Hematopoietic multipotent progenitor cell treated with erythropoietin and hydrocortisone succinate and interleukin-3 and kit ligand, for 15 days (in vitro differentiated cells): ENCODE measurements around the gene B9D2.
A peak's percentile ranks its signal among the peaks of the same experiment; 100 is the strongest.

ENCODE experiments used
- DNase-seq: peaks from one replicate; pipeline ENCODE4 v3.0.0-alpha.2; 2015; ENCODE audit warnings: low spot score

Gene B9D2

DNA sequence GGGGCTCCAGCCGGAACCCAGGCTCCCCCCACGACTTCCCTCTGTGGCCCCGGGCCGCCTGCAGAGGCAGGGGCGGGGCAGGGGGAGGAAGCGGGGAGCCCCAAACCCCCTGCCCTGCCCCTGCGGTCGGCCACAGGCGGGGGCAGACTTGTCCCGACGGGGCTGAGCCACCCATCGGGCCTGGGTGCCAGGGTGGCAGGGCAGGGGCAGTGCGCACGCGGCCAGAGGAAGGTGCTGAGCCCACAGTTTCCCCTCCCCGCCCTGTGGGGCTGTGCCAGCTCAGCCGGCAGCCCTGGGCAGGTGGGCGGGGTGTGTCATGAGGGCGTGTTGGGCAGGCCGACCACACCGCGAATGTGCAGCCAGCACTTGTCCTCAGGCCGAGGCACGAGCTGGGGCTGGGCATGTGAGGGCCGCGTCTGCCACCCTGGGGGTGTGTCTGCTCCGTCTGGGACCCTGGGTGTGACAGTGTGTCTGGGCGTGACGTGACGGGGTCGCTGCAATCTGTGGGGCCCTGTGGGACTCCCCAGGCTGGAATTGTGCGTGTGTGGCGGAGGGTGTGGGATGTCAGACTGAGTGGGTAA, 36.3 kb downstream of the B9D2 start:
- DNase-seq: no peak

DNA sequence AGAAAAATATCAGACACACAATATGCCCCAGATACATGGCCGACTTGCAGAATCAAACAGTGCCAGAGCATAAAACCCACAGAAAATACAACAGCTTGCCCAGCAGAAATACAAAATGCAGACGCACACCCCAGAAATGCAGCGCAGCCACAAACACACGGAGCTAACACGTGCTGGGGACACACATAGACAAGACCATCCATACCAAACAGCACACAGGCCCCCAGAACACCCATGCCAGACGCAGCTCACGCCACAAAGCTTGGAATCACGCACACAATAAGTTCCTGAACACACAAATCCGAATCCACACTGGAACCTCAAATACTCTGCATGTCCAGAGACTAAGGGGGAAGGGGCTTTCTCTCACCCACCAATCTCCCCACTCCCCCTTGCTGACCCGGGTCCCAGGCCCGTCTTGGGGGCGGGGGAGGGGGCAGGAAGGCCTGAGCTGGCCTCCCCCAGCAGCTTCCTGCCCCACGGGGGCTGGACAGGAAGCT, 36.8 kb downstream of the B9D2 start:
- no peak for DNase-seq

DNA sequence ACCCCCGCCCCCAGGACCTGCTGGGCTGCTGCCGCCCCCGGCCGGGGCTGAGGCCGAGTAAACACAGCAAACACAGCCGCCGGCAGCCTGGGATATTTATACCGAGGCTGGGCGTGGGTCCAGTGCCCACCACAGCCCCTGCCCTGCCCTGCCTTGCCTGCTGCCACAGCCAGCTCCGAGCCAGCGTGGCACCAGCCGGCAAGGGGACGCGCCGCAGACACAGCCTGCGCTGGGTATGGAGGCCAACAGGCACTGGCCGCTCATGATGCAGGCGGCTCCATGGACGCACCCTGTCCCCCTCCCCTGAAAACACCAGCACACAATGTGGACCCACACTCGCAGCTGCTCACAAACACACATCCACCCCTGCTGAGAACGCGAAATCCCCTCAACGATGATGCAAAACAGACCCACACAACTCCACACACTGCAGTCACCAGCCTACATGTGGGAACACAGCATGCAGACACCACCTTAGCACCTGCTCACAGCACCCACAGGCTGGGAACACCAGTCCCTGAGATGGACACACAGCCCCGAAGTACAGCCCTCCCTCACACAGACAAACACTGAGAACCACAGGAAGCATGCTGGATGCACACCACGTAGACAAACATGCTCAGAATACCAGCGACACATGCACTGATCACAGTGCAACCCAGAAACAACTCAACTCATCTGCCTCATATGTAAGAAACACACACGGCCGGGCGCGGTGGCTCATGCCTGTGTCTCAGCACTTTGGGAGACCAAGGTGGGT, 37.8 kb downstream of the B9D2 start:
- no peak for DNase-seq

DNA sequence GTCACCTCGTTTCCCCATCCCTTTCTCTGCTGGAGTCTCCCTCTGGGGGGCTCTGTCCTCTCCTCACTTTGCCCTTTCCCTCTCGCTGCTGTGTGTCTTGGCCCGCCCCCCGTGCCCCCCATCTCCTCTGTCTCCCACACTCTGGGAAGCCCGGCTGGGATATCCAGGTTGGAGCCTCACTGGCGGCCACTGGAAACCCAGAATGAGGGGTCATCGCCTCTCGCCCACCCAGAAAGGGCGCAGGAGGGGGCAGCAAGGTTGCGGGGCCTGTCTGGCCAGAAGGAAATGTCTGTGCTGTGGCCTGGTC, 38.4 kb downstream of the B9D2 start:
- no peak for DNase-seq

DNA sequence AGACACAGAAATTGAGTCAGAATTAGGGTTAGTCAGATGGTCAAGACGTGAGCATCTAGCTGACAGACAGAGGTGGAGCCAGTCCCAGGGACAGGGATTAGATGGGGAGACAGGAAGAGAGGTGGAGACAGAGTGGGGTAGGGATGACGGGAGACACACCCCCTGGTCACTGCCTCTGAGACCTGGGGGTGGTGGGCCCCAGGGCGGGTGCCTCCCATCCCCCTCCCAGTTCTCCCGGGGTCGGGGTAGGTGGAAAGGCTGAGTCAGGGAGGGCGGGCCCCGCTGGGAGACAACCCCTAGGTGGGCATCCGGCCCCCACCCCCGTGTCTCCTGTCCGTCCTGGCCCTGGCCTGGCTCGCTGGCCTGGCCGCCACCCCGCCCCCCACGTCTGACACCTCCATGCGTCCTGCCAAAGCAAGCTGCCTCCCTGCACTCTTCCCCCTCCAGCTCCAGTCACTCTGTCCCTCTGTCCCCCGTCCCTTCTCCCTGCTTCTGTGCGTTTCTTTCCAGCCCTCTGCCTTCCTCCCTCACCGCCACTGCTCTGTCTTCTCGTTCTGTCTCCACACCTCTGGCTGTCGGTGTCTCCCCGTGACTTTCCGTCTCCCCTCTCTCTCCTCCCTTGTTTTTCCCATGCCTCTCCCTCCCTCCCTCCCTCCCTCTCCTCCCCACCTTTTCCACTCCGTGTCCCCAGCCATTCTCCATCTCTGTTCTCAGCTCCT, 38.9 kb downstream of the B9D2 start:
- DNase-seq: no peak

DNA sequence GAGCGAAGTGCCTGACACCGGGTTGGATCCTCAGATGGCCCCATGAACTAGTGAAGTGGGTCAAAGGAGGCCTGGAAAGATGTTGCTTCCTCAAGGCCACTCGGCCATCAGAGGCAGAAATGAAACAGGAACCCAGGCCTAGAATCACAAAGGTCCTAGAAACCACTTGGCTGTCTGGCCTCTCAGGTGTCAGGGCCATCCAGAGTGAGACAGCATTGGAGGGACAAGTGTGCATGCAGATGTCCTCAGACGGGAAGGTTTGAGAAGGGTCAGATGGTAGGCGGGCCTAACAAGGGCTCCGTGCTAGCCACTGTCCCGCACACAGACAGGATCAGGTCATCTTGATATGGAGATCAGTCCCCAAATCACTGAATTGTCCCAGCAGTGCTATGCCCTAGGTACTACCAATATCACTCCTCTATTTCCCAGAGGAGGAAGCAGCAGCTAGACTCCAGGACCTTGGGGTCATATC, 39.7 kb downstream of the B9D2 start:
- DNase-seq: no peak

DNA sequence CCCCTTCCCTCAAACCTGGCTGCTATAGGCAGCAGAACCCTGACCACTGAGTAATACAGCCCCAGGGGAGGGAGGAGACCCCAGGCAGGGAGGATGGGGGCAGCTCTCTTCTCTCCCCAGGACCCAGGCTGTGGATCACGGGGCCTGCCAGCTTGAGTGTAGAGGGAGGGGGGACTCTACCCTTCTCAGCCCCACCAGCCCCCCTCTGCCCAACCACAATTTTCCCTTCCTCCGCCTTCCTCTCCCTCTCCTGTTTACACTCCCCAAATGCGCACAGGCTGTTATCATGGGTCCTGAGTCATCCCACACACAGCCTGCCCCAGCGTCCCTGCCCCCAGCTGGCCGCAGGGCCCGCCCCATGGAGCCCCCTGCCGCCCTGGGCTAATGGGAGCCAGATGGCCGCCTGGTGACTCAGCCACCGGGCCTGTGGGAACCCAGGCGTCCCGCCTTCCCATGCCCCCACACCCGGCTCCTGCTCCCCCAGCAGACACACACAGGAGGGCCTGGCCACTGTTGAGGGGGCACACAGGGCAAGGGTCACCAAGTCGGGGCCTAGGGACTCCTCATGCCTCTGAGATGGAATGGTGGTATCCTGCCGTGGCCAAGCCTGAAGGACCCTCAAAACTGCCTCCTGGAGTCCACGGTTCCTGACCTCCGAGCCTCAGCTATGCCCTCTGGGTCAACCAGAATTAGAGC, 40.4 kb downstream of the B9D2 start:
- peak; percentile 62 for DNase-seq

DNA sequence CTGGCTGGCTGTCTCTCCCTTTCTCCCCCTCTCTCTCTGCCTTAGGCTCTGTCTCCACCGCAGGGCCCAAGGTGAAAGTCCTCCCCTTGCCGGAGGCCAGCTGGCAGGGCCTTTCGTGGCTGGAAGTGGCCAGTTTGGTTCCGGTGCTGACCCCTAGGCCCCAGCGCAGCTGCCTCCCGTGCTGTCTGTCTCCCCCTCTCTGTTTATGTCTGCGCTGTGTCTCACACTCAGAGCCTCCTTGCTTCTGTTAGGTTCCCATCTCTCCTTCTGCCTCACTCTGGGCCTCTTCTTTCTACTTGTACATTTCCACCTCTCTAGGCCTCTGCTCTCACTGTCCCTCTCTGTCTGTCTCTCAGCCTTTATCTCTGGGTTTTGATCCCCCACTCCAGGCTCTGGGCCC, 40.9 kb downstream of the B9D2 start:
- no peak for DNase-seq

DNA sequence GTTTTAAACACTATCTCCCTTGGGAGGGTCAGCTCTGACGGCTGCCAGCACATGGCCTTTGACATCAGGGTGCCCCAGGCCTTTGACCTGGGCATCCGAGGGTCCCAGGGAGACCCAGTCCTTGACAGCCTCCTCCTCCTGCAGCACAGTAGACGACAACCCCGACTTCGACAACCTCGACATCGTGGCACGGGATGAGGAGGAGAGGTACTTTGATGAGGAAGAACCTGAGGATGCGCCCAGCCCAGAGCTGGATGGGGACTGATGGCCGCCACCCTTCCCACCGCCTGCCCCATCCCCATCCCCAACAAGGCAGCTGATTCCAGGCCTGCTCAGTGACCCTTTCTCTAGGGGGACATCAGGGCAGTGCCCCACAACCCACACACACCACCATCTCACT, 41.5 kb downstream of the B9D2 start:
- no peak for DNase-seq

DNA sequence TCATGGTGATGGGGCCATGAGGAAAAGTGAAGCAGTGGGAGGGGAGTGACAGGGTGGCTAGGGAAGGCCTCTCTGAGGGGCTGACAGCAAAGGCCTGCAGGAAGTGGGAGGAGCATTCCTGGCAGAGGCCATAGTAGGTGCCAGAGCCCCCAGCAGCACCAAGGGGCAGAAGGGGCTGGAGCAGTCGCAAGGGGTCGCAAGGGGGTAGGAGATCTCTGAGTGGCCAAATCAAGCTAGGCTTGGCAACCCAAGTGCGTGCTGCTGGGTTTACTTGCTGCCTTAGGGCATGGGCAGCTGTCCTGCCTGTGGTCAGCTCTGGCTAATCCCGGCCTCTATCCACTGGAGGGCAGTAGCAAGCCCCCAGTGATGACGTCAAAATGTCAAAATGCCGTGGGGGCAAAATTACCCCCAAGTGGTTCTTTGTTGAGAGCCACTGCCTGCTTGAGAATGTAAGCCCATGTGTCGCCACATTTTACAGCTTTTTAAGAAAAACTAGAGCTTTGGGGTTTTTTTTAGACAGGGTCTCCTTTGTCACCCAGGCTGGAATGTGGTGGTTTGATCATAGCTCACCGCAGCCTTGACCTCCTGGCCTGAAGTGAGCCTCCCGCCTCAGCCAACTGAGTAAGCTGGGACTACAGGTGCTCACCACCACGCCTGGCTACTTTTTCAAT, 42.2 kb downstream of the B9D2 start:
- peak; percentile 28 for DNase-seq

DNA sequence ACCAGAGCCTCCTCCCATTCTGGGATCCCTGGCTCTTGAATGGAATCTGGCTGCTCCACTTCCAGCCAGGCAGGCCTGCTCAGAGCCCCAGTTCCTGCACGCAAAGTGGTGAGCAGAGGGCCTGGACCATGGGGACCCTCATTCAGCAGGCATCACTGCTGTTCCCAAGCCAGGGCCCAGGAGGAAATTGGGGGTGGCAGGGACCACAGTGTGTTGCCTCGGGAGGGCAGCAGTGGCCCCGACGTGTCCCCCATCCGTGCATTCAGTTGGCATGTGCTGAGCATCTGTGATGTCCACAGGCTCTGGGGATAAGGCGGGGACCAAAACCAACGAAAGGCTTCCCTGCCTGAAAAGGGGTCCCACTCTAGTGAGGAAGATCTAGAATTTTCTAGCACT, 42.7 kb downstream of the B9D2 start:
- no peak for DNase-seq

DNA sequence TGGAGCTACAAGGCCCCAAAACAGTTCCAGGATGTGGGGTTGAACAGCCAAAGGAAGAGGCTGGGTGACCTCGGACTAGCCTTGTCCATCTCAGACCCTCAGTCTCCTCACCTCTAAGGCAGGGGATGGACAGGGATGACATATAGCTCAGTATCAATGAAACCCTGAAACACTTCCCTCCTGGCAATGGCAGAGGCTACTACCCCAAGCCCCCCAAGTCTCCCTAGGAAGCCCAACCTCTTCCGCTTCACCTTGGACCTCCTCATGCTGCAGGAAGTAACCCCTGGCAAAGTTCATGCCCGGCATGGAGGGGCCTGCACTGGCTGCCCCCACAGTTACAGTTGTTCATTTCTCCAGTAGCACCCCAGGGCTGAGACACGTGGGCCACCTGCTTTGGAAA, 43.4 kb downstream of the B9D2 start:
- DNase-seq: no peak

DNA sequence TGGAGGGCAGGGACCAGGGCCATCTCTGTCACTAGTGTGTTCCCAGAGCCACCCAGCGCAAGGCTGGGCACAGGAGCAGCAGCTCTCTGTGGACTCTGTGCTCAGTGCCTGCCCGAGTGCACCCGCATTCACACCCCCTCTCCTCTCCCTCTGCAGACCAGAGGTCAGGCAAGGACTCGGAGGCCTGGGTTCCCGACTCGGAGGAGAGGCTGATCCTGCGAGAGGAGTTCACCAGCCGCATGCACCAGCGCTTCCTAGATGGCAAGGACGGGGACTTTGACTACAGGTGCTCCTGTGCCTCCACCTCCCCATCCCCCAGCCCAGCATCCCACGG, 43.8 kb downstream of the B9D2 start:
- DNase-seq: no peak

DNA sequence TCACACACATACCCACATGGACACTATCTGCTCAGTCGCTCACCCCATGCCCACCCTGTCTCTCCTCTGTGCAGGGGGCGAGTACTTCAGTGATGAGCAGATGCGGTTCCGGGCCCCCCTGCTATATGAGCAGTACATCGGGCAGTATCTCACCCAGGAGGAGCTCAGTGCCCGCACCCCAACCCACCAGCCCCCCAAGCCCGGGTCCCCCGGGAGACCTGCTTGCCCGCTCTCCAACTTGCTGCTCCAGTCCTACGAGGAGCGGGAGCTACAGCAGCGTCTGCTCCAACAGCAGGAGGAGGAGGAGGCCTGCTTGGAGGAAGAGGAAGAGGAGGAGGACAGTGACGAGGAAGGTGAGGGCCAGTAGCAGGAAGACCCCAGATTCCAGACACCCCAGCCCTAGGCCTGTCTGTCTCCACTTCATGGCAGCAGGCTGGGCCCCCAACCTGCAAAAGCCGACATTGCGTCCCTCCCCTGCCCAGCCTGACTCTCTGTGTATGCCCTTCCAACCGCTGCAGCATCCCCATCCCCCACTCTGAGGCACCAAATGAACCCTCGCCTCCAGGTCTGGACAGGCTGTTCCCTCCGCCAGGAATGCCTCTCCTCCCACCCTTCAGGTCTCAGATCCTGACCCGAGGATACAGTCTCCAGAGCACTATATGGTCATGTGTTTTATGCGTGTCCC, 44.3 kb downstream of the B9D2 start:
- DNase-seq: no peak

DNA sequence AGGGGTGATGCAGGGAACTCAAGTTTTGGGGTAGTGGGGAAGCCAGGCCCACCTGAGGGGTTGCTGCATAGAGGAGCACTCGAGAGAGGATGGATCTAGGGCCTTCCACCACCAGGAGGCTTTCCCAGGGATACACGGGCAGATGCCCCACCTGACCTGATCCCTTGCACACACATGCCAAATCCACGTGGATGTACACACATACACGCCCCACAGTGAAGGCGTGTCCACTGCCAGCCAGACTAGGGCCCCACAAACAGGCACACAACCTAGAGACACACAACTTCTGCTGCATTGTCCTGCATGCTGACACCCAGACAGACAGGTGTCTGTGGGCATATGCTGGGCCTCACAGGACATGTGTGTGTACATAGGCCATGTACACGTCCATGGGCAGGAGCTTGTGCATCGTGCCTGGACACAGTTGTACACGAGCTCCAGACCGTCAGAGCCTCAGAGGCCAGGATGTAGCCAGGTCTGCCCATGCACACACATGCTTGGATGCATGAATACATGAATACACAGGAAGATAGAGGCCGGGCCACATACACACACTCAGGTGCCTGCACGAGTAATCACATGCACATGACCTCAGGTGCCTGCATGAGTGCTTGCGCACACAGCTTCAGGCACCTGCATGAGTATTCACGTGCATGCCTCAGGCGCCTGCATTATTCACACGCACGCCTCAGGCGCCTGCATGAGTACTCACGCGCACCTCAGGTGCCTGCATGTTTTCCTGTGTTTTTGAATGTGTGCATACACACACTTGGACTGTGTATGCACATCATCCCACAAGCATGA, 45.1 kb downstream of the B9D2 start:
- DNase-seq: no peak

DNA sequence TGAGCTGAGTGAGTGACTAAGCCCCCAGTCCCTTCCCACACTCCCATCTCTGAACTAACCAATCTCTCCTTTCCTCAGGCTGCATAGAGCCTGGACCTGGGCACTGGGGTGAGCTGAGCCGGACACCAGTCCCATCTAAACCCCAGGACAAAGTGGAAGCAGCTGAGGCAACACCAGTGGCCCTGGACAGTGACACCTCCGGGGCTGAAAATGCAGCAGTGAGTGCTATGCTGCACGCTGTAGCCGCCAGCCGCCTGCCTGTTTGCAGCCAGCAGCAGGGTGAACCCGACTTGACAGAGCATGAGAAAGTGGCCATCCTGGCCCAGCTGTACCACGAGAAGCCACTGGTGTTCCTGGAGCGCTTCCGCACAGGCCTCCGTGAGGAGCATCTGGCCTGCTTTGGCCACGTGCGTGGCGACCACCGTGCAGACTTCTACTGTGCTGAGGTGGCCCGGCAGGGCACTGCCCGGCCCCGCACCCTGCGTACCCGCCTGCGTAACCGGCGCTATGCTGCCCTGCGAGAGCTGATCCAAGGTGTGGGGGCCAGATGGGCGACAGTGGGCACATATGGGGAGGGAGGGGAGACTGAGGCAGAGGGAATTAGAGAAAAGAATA, 47.5 kb downstream of the B9D2 start:
- DNase-seq: no peak

DNA sequence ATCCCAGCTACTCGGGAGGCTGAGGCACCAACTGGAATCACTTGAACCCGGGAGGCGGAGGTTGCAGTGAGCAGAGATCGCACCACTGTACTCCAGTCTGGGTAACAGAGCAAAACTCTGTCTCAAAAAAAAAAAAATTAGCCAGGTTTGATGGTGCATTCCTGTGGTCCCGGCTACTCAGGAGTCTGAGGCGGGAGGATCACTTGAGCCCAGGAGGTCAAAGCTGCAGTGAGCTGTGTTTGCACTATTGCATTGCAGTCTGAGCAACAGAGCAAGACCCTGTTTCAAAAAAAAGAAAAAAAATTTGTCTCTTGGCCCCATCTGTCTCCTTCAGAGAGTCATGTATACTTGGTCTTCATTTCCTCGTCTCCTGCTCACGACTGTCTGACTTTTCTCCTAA, 52.3 kb downstream of the B9D2 start:
- no peak for DNase-seq

DNA sequence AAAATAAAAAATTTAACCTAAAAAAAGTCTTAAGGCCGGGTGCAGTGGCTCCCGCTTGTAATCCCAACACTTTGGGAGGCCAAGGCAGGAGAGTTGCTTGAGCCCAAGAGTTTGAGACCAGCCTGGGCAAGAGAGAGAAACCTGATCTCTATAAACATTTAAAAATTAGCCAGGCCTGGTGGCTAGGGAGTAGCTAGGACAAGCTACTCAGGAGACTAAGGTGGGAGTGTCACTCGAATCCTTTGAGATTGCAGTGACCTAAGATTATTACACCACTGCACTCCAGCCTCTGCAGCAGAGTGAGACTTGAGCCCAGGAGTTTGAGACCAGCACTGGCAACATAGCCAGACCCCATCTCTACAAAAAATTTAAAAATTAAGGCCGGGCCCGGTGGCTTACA, 52.9 kb downstream of the B9D2 start:
- DNase-seq: no peak

DNA sequence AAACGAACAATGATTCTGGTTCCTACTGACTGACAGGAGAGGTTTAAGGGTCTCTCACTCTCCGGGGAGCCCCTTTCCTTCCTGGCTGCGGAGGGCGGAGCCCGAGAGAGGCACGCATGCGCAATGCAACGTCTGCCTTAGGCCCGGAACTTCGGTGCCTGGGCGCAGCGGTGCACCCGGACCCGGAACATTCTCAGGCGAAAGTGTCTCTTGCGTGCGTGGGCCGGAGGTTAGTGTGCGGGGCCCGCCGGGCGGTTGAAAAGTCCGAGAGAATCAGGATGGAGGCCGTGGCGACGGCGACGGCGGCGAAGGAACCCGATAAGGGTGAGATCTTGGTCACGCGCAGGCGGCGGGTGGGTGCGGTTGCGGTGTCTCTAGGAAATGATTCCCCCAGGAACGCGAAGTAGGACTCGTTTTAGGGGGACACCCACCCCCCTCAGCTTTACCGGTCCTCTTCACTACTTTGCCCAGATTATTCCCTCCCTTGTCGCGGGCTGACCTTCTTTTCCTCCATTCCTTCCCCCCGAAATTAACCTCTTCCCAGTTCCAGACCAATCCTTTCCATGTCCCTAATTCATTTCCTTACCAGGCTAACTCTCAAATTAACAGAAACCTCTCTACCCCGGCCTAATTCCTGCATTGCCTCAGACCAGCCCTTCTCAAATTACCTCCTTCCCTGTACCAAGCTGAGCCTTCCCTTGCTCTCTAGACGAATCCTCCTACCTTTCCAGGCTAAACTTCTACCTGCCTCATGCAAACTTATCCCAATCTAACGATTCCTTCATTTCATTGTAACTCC, 53.7 kb downstream of the B9D2 start, which contains the start of gene CCDC97:
TSS of gene CCDC97 (plus strand) at position 140 of the 799 bp plus-strand sequence. CDS start at position 279, 139 bp downstream.
- peak; percentile 91 for DNase-seq
